ENCODE results near the gene TBCEL. TPM values are rescaled to one million over a fixed set of nuclear protein-coding genes. Genes with fewer than 3 reads are reported as not detected.
"Not testable (repeated sequence)": the region's sequence is repeated elsewhere in the genome, so short reads cannot be mapped to it uniquely, and the experiment has no call there.

Gene TBCEL
- total and polyA plus RNA-seq, 8 donors, result 3.3 to 19.4 (median 11.3) TPM

- DNase-seq (no peak), ATAC-seq (no peak), FAIRE-seq (no peak)
- Histone ChIP-seq H3K9me3 (no peaks in the 10 kb centered on the region), H3K27ac (no peak overlapping the region), H3K36me3 (no peaks in the 10 kb centered on the region), H3K4me3 (no peak overlapping the region), H3K27me3 (no peaks in the 10 kb centered on the region), H3K4me1 (no peaks in the 10 kb centered on the region)
- intact Hi-C loops (cut with DNase I), result no loop called here
- TF ChIP-seq CTCF (IDR thresholded peaks at IDR 0.05), result no peak
- 60 to 69% methylated on average over 7 of the region's 7 CpGs for whole genome bisulfite sequencing, 2 donors
Measured at GRCh38 chr11:121109916-121110586, 86.1 kb downstream of the TBCEL start.

GRCh38 chr11:121110871-121111724 lies 87.2 kb downstream of the TBCEL start:
- Histone ChIP-seq H3K4me3 (no peak overlapping the region), H3K27ac (no peak overlapping the region), H3K9me3 (no peaks in the 10 kb centered on the region), H3K36me3 (no peaks in the 10 kb centered on the region), H3K27me3 (no peaks in the 10 kb centered on the region), H3K4me1 (no peaks in the 10 kb centered on the region)
- ATAC-seq (no peak), DNase-seq (no peak), FAIRE-seq (no peak)
- WGBS, 2 donors, result 75 to 80% methylated on average over 10 of the region's 10 CpGs
- intact Hi-C loops (cut with DNase I), result no loop called here
- no peak for TF ChIP-seq CTCF (IDR thresholded peaks at IDR 0.05)

- Histone ChIP-seq H3K4me3 (no peak overlapping the region), H3K27me3 (no peaks in the 10 kb centered on the region), H3K36me3 (no peaks in the 10 kb centered on the region), H3K27ac (no peak overlapping the region), H3K9me3 (no peaks in the 10 kb centered on the region), H3K4me1 (no peaks in the 10 kb centered on the region)
- 40 to 42% methylated on average over 32 of the region's 32 CpGs for WGBS, 2 donors
- no peak for FAIRE-seq
- intact Hi-C loops (cut with DNase I), result no loop called here
- peak; percentile 48 to 94 (median 92) for ATAC-seq
- DNase-seq, result peak in 5 of 6 donors; percentile 22 to 68 (median 37)
- peak; percentile 20 to 39 (median 28) for TF ChIP-seq CTCF (IDR thresholded peaks at IDR 0.05)
Measured at GRCh38 chr11:121112498-121113455, 88.9 kb downstream of the TBCEL start.

GRCh38 chr11:121113611-121114010 lies 89.7 kb downstream of the TBCEL start:
- no peak for TF ChIP-seq CTCF (IDR thresholded peaks at IDR 0.05)
- no peaks in the 10 kb centered on the region for H3K9me3 ChIP-seq
- ATAC-seq (no peak), DNase-seq (no peak), FAIRE-seq (no peak)
- no peak overlapping the region for H3K4me3 ChIP-seq
- 65 to 66% methylated on average over 9 of the region's 9 CpGs for WGBS, 2 donors
- H3K27me3 ChIP-seq, result no peaks in the 10 kb centered on the region
- H3K36me3 ChIP-seq, result no peaks in the 10 kb centered on the region
- intact Hi-C loops (cut with DNase I), result no loop called here
- no peak overlapping the region for H3K27ac ChIP-seq
- H3K4me1 ChIP-seq, result no peaks in the 10 kb centered on the region

- H3K9me3 ChIP-seq; FAIRE-seq; H3K4me3 ChIP-seq; H3K4me1 ChIP-seq; H3K27ac ChIP-seq; DNase-seq; intact Hi-C loops (cut with DNase I); H3K27me3 ChIP-seq; ATAC-seq; H3K36me3 ChIP-seq: not testable (repeated sequence)
- 88 to 92% methylated on average over 1 of the region's 1 CpG for WGBS, 2 donors
Measured at GRCh38 chr11:121115024-121115423, 91.1 kb downstream of the TBCEL start.

Data from pancreas (tissue), 10 donors.